GM12874 (cell line): ENCODE data around the gene PCYT1A.

Experiments
- TF ChIP-seq, protein P1 (sequence below): IDR thresholded peaks from 2 replicates; pipeline ENCODE4 v1.5.1; 2011; ENCODE audit warnings: low read depth, mild to moderate bottlenecking, control low read depth, low read length, moderate library complexity; ENCODE audit not compliant: insufficient read depth

Gene PCYT1A

DNA sequence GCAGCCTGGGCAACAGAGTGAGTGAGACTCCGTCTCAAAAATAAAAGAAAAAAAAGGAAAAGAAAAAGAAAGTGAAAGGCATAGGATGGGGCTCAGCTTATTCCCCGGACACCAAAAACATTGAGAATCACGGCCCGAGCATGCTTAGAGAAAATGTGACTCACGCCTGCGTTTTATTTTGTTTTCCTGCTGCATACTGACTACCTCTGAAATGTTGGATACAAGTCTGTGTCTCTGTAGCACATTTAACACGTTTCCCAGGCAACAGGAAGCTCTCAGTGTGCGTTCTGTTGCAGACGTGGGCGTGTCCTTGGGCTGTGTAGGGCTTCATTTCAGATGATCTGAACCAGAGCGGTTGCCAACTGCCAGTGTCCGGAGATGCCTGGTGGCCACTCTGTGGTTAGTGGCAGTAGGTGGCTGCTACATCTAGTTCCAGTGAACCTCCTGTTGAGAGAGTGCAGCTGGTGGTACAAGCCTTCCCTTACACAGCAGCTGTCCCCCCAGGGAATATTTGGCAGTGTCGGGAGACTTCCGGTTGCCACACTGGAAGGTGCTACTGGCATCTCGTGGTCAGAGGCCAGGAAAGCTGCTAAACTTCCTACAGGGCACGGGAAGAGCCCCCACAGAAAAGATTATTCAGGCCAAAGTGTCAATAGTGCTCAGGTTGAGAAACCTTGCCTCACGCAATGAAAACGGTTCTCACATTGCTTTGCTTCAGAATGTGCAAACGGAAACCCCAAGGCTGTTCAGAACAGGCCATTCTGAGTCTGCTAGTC, 68.1 kb downstream of the PCYT1A start:
- TF ChIP-seq, protein P1, sequence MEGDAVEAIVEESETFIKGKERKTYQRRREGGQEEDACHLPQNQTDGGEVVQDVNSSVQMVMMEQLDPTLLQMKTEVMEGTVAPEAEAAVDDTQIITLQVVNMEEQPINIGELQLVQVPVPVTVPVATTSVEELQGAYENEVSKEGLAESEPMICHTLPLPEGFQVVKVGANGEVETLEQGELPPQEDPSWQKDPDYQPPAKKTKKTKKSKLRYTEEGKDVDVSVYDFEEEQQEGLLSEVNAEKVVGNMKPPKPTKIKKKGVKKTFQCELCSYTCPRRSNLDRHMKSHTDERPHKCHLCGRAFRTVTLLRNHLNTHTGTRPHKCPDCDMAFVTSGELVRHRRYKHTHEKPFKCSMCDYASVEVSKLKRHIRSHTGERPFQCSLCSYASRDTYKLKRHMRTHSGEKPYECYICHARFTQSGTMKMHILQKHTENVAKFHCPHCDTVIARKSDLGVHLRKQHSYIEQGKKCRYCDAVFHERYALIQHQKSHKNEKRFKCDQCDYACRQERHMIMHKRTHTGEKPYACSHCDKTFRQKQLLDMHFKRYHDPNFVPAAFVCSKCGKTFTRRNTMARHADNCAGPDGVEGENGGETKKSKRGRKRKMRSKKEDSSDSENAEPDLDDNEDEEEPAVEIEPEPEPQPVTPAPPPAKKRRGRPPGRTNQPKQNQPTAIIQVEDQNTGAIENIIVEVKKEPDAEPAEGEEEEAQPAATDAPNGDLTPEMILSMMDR = no peak

DNA sequence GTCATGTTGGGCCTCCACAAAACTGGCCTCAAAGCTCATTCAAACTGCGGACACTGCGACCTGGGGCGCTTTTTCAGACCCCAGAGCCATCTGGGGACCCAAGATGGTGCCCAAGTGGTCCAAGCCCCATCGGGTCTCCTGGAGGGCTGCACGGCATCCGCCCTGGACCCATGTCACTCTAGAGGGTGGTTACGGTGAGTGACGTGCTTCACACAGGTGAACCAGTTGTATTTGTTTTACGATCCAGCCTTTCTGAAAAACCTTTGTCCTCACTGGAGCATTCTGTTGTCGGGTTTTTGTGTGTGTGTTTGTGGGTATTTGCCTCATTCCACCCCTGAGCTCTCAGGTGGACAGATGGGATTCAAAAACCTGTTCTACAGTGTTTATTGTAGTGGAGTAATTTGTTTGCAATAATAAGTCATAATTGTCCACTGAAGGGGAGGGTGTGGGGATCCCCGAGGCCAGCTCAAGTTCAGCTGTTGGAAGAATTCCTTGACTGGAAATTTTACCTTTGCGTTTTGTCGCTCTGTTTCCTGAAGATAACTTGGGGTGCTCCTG, 69.3 kb downstream of the PCYT1A start:
- TF ChIP-seq, protein P1 = no peak

DNA sequence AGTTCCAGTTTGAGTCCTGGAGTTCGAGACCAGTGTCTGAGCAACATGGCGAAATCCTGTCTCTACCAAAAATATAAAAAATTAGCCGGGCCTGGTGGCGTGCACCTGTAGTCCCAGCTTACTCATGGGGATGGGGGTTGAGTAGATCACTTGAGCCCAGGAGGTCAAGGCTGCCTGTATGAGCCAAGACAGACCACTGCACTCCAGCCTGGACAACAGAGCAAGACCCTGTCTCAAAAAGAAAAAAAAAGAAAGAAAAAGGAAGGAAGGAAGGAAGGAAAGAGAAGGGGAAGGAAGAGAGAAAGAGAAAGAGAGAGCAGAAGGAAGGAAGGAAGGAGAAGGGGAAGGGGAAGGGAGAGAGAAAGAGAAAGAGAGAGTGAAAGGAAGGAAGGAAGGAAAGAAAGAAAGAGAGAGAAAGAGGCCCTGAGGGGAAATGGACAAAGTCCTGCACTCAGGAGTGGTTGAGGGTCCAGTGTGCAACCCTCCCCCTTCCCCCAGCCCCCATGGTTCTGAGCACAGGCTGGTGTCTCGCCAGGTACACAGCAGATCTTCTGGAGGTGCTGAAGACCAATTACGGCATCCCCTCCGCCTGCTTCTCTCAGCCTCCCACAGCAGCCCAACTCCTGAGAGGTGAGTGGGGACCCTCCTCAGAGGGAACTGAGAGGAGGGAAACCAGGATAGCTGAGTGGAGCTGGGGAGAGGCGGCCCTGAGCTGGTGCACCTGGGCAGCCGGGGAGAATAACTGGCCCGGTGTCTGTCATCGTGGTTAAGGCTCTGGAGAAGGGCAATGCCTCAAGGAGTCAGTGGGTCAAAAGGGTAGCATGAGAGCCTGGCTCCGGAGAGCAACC, 70.0 kb downstream of the PCYT1A start:
- TF ChIP-seq, protein P1 = no peak

DNA sequence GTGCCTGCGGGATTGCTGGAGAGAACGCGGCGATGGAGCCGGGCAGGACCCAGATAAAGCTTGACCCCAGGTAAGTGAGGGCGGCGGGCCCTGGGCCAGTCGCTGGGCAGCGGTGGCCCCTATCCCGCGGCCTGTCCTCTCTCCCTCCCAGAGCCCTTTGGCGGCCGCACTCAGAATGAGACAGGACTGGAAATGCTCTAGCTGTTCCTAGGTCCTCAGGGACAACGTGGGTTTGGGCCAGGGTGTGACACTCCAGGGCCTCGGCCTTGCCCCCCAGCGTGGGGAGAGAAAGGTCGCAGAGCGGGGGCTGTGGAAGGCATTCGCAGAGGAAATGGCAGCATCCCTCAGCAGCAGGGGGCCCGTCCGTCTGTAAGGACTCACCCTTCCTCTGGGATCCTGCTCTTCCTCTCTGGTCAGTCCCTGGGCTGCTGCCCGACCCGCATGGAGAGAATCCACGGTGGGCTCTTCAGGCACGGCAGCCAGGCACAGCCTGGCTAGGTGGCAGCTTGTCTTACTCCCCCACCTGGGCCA, 70.8 kb downstream of the PCYT1A start:
- TF ChIP-seq, protein P1 = no peak

DNA sequence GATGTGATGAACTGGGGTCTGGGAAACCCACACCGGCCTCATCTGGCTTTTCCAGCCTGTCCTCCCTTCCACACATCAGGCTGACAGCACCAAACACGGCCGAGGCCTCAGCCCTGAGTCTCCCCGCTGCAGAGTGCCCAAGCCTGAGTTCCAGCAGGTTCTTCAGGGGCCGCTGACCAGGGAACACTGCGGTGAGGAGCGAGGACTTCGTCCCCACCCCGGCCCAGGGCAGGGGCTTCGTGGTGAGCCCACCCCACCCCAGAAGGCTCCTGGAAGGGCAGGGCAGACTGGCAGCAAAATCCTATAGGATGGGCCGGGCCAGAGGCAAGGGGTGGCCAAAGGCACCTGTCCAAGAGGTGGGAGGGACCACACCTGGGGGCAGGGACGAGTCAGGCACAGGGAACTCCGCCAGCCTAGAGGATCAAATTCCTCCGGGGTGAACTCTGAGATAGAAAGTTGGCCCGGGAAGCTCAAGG, 71.4 kb downstream of the PCYT1A start, which contains the start of gene SLC51A:
TSS of gene SLC51A (plus strand) at position 446 of the 476 bp plus-strand sequence. CDS start 179 bp downstream, outside the sequence.
- TF ChIP-seq, protein P1 = no peak

DNA sequence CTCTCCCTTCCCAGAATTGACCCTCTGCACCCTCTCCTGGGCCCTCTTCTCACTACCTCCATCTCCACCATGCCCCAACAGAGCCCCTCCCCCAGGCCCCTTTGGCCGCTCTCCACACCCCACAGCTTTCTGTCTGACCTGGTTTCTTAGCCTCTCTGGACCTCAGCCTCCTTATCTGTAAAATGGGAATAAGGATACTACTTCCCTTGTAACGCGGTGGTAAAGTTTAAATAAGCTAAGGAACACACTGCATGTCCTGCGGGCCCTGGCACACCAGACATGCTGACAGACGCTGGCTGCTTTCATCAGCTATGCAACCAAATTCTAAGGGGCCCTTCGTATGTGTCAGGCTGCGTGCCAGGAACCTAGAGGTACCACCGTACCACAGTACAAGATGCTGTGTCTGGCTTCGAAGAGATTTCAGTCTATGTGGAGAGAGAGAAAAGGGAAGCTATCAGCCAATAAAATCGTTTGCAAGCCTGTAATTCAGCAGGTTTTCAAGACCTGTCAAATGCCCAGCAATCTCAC, 72.0 kb downstream of the PCYT1A start:
- TF ChIP-seq, protein P1 = no peak
